Measurements from ENCODE around the gene UBXN7.

- no peak for TF ChIP-seq CTCF (tag by site-specific recombination; IDR thresholded peaks at IDR 0.05)
- no peak for TF ChIP-seq ZSCAN18 (tag by site-specific recombination; IDR thresholded peaks at IDR 0.05)
- TF ChIP-seq ZNF175 (tag by site-specific recombination; IDR thresholded peaks at IDR 0.05), result no peak
- TF ChIP-seq ZNF654 (tag by site-specific recombination; IDR thresholded peaks at IDR 0.05; ENCODE audit: low read depth), result no peak
- TF ChIP-seq PRDM10 (tag by site-specific recombination; IDR thresholded peaks at IDR 0.05), result no peak
- no peak for TF ChIP-seq YY1 (tag by site-specific recombination; IDR thresholded peaks at IDR 0.05)
These were observed 13.6 kb downstream of the UBXN7 start for GRCh38 chr3:196418601-196419000.

Data from HEK293 (cell line).